Activated CD8-positive, alpha-beta memory T cell treated with anti-CD3 and anti-CD28 coated beads for 36 hours (primary cell): ENCODE data around the gene RAB1B. TPM values are rescaled to one million over a fixed set of nuclear protein-coding genes. Genes with fewer than 3 reads are reported as not detected.

Experiments
- CTCF ChIA-PET: fragments of 350-600 bp; sonication (Branson Sonifier 250); formaldehyde crosslinking; loops from one replicate; lab custom pipeline; 2021; ENCODE audit warnings: antibody characterized with exemption; lab: Charles Lee
- POLR2A ChIA-PET: fragments of 350-600 bp; sonication (Branson Sonifier 250); formaldehyde crosslinking; loops from one replicate; lab custom pipeline; 2021; ENCODE audit warnings: antibody characterized with exemption; lab: Charles Lee
- total RNA-seq, 2 experiments: library from RNA; stranded (reverse); gene quantifications; one replicate each; pipeline ENCODE4 v1.2.3, GENCODE V29; 2021

Gene RAB1B
- total RNA-seq, 2 experiments from 2014 or later = 118 TPM

DNA sequence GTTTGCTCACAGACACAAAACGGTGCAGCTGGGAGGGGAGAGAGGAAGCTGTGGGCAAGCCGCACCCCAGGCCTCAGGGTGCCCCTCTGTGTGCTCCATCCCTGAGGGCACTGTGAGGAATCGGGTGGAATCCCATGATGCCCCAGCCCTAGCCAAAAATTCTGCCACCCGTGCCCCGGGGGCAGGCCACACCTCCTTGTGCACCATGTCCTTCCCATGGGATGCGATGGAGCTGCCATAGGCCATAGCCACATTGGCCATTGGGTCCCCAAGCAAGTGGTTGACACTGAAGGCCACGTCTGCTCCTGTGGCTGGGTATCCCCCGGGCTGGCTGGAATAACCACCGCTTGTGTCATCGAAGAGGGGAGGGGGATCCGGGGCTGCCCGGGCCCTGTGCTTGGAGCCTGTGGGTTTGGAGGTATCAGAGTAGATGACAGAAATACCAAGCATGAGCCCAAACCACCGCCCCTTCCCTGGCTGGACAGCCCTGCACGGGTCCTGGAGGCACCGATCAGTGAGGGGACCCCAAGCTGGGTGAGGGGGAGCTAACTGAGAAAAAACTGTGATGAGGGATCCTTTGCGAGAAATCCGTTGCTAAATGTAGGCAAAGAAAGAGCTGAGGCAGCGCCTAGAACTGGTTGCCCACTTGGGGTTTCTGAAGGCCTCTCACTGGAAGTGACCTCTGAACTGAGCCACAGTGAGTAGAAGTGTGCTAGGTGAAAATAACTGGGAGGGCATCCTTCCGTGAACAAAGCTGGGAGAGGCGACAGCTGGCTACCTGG lies 19.6 kb downstream of the RAB1B start:
- POLR2A ChIA-PET = interaction anchor here (0.5 to 2.6 kb wide), 6 partner anchors 8 to 142 kb away, joined by 3 to 9 read pairs (median 6); partner anchors contain the start of gene CD248

DNA sequence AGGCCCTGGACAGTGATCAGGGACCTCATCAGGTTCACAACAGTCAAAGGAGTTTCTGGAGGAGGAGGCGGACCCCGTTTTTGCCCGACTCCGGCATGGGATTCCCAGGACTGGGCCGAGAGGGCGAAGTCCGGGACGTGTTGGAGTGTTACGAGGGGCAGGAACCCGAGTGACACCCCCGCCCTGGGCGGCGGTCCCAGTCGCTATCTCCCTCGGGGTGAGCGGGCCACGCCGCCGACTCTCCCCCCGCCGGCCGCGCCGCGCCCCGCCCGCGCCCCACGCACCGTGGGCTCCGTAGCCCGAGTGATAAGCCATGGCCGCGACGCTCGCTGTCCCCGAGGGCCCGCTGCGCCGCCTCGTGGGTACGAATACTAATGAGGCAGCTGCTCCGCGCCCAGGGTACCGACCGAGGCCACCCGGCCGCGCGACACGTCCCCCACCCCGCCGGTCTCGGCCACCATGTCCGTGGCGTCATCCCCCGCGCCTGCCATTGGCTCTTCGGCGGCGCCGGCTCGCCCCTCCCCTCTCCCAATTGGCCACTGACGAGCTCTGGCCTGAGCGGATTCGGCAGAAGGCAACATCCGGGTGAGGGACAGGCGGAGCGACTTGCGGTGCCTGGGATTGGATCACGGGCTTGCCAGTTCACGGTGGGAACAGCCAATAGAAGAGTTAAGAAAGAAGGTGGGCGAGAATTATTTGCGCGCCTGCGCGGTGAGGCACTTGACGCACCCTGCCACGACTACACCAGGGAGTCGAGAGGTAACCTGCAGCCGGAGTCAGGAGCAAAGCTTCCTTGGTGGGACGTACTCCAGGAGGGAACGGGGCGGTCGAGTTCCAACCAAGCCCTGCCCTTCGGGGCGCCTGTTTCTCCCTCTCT lies 20.5 kb downstream of the RAB1B start, which contains the start of gene YIF1A:
YIF1A (minus strand) TSS at position 473 of the 877 bp plus-strand sequence; CDS start at position 315, 158 bp downstream.
- ChIA-PET CTCF (interaction anchor here (0.5 to 2.7 kb wide), 9 partner anchors 8 to 389 kb away, joined by 3 to 16 read pairs (median 4); partner anchors contain the start of genes BRMS1, RAB1B and RBM4B), POLR2A (interaction anchor here (0.6 to 2.6 kb wide), 11 partner anchors 9 to 1362 kb away, joined by 3 to 9 read pairs (median 3); partner anchors contain the start of genes CD248, CST6 and RIN1)

More for the DNA sequence above, 19.6 kb downstream of the RAB1B start:
- CTCF ChIA-PET = interaction anchor here (0.5 to 2.7 kb wide), 9 partner anchors 17 to 390 kb away, joined by 3 to 16 read pairs (median 4); partner anchors contain the start of genes RAB1B and RBM4B

DNA sequence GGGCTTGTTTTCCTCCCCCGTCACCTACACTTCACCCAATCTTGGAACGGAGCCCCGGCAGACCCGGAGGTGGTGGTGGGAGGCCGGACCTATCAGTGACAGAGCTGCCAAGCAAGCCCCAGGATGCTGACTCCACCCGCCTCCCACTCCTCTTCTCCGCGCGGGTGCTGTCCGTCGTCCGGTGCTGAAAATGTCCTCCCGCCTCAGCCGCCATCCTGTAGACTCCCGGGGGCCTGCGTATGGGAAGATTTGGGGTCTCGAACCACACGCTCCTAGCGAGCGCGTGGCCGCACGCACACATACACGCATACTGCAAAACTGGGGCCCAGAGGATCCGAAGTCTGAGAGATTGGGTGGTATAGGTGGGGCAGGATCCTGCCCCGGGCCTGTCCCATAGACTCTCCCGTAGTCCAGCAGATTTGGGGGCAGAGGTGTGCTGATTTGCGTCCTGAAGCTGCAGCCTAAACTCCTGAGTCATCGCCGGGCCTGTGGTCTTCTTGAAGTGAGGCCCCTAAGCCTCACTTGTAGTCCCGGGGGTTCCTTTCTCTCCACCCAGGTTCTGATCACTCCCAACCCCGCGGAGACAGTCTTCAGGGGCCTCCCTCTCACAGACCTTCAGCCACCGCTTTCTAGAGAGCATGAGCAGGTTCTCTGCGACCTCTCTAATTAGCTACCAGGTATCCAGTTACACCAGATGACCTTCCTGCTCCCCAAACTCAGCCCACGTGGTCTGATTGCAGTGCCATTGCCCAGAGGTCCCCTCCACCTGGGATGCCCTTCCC lies 21.3 kb downstream of the RAB1B start:
- POLR2A ChIA-PET = interaction anchor here (0.6 to 2.6 kb wide), 10 partner anchors 10 to 1363 kb away, joined by 3 to 9 read pairs (median 4); partner anchors contain the start of genes CD248, CST6 and RIN1
- CTCF ChIA-PET = interaction anchor here (0.8 to 2.7 kb wide), 6 partner anchors 8 to 388 kb away, joined by 3 to 16 read pairs (median 6); partner anchors contain the start of genes BRMS1 and RBM4B

DNA sequence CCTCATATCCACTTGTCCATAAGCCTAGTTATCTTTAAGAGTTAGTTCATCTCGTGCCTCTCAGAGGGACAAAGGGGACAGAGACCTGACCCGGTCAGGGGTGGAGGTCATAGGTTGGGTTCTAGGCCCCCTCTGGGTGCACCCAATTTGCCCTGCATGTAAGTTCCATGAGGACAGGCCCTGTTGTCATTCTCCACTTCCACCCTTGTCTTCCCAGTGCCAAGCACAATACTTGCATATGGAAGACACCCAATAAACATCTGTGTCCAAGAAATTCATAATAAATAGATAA lies 21.8 kb downstream of the RAB1B start:
- ChIA-PET POLR2A (interaction anchor here (2.6 kb wide), 1 partner anchor 27 kb away, joined by 9 read pairs; the partner anchor contains the start of gene CD248), CTCF (interaction anchor here (0.6 to 2.6 kb wide), 2 partner anchors 301 to 388 kb away, joined by 4 to 6 read pairs; partner anchors contain the start of gene RBM4B)

DNA sequence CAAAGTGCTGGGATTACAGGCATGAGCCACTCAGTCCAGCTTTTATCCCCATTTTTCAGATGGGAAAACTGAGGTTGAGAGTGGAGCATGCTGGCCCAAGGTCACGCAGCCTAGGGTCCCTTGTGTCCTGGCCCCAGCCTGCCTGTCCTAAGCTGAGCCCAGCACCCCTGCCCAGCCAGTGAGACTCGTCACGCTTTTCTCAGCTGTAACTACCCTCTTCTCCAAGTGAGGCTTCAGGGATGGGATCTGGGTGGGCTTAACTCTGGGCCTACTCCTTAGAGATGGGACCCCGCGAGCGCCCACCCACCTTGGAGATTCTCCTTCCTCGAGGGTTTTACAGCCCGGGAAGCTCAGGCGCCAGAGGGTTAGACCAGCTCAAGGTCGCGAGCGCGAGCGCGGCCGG lies 22.9 kb downstream of the RAB1B start:
- CTCF ChIA-PET = interaction anchor here (0.9 to 1.5 kb wide), 4 partner anchors 9 to 69 kb away, joined by 3 to 5 read pairs (median 4); no protein-coding TSS in a partner anchor
- POLR2A ChIA-PET = interaction anchor here (0.6 kb wide), 1 partner anchor 12 kb away, joined by 6 read pairs; no protein-coding TSS in a partner anchor

DNA sequence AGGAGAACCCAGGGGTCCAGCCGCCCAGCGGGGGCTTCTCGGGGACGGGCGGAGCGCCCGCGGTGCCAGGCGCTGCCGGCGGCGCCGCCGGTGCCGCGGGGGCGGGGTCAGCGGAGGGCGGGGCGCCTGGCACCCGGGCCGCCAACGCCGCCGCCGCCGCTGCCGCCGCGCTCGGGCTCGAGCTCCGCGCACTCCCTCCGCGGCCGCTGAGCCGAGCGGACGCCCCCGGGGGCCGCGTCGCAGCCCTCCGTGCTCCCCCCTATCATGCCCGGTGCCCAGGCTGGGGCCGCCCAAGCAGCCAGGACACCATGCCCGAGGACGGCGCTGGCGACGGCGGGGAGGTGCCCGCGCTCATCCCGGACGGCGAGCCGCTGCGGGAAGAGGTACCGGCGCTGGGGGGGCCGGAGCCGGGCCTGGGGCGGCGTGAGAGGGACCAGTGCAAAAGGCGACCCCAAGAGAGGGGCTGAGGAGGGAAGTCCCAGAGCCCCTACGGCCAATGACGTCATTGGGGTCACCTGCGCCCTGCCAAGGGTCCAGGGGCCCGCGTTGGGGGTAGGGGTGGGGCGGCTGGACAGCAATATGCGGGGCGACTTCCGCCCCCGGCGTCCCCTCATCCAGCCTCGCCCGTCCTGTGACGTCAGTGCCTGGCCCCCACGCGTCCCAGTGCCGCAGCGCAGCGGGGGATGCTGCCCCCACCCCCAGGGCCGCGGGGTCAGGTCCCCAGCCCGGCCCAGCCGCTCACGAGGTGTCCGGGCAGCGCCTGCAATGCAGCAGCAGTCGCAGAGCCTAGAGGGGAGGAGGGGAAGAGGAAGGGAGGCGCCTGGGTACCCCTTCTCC lies 23.5 kb downstream of the RAB1B start, which contains the start of gene TMEM151A:
TMEM151A (plus strand) TSS at position 189 of the 837 bp plus-strand sequence; CDS start at position 309, 120 bp downstream.
- ChIA-PET CTCF (interaction anchor here (0.9 to 1.5 kb wide), 4 partner anchors 9 to 70 kb away, joined by 3 to 5 read pairs (median 4); no protein-coding TSS in a partner anchor), POLR2A (no interaction called here)

DNA sequence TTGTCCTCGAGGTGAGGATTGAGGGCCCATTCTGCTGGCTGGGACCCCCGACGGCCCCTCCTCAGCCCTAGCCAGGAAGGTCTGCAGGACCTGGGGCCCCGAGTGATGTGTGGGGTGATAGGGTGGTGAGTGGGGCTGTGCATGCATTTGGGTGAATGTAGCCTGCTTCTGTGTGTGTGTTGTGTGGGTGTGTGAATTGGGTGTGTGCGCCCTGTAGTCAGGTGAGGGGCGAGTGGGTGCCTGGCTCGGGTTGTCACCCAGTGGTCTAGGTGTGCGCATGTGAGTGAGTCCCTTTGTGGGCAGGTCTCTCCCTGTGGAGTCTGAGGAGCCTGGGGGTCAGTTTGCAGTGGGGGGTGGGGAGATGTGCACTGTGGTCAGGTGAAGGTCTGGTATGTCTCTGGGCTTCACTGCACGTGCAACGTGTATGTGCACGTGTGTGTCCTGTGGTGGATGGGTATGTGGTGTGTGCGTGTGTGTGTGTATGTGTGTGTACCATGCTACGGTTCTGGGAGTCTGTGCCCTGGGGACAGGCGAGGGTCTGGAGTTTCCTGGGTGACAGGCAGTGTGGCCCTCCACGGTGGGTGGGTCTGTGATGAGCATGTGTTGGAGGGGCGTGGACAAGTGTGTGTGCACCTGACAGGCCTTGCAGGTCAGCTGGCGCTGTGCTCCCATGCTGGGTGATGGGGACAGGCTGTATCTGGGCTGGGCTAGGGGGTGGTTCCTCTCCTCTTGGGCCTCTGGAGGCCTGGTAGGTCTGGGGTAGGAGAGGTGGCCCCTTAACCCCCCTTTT lies 24.3 kb downstream of the RAB1B start:
- POLR2A ChIA-PET = no interaction called here

DNA sequence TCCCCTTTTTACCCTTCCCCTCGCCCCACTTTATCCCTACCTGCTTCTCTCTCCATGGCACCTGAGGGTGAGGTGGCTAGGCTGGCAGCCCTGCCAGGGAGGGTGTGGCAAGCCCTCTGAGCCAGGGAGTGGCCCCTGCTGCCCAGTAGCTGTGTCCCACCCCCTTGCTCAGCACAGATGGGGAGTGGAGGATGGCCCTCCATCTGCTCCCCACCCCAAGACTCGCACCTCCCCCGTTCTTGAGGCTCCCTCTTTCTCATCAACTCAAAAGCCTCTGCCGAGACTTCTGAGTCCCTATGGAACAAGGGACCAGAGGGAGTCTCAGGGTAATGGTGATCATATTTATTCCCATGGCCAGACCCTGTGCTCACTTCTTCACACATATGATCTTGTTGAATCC lies 24.9 kb downstream of the RAB1B start:
- ChIA-PET POLR2A (no interaction called here), CTCF (no interaction called here)

More for the DNA sequence above, 24.3 kb downstream of the RAB1B start:
- CTCF ChIA-PET = no interaction called here

DNA sequence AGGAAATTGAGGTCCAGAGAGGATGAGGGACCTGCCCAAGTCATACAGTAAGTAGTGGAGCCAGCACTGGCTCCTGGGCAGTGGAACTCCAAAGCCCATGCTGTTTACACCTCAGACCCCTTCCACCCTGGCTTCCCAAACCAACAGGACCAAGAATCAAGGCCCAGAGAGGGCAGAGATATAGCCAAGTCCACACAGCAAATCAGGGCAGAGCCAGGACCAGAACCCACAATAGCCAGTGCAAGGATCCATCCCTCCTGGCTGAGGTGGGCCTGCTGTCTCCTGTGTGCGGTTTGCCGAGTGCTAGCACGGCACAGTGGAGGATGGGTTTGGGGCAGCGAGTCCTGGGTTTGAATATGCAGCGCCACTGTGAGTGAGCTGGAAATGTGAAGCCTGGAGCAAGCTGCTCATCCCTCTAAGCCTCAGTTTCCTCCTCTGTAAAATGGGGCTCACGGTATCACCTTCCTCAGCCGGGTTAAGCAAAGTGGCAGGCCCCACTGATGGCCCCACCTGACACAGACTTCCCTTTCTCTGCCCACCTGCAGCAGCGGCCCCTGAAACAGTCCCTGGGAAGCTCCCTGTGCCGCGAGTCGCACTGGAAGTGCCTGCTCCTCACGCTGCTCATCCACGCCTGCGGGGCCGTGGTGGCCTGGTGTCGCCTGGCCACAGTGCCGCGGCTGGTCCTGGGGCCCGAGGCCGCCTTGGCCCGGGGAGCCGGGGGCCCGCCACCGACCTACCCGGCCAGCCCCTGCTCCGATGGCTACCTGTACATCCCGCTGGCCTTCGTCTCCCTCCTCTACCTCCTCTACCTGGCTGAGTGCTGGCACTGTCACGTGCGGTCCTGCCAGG lies 25.6 kb downstream of the RAB1B start:
- CTCF ChIA-PET = no interaction called here
- POLR2A ChIA-PET = no interaction called here

DNA sequence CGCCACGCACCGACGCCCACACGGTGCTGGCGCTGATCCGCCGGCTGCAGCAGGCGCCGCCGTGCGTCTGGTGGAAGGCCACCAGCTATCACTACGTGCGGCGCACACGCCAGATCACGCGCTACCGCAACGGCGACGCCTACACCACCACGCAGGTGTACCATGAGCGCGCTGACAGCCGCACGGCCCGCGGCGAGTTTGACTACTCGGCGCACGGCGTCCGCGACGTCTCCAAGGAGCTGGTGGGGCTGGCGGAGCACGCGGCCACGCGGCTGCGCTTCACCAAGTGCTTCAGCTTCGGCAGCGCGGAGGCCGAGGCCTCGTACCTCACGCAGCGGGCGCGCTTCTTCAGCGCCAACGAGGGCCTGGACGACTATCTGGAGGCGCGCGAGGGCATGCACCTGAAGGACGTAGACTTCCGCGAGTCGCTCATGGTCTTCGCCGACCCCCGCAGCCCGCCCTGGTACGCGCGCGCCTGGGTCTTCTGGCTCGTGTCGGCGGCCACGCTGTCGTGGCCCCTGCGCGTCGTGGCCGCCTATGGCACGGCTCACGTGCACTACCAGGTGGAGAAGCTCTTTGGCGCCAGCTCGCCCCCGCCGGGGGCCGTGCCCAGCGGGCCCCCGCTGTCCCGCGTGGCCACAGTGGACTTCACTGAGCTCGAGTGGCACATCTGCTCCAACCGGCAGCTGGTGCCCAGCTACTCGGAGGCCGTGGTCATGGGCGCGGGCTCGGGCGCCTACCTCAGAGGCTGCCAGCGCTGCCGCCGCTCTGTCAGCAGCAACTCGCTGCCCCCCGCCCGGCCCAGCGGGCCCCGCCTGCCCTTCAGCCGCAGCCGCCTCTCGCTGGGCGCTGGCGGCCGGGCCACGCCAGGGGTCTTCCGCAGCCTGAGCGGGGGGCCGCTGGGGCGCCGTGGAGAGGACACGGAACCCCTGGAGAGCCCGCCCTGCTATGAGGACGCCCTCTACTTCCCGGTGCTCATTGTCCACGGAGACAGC lies 26.5 kb downstream of the RAB1B start:
- POLR2A ChIA-PET = no interaction called here

DNA sequence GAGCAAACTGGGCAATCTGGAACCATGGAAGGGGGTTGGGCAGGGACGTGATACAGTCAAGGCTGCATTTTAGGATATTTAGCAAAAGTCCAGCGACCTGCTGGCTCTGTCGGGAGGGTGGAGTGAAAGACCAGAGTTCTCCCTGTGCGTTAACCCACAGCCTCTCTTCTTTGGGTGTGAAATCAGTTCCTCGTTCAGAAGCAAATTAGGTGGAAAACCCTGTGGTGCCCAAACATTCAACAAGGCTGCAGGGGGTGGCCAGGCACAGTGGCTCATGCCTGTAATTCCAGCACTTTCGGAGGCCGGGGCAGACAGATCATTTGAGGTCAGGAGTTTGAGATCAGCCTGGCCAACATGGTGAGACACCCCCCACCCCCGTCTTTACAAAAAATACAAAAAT lies 29.2 kb downstream of the RAB1B start:
- ChIA-PET CTCF (interaction anchor here (0.6 to 1.3 kb wide), 3 partner anchors 14 to 89 kb away, joined by 3 read pairs; no protein-coding TSS in a partner anchor), POLR2A (no interaction called here)

More for the DNA sequence above, 26.5 kb downstream of the RAB1B start:
- CTCF ChIA-PET = no interaction called here

DNA sequence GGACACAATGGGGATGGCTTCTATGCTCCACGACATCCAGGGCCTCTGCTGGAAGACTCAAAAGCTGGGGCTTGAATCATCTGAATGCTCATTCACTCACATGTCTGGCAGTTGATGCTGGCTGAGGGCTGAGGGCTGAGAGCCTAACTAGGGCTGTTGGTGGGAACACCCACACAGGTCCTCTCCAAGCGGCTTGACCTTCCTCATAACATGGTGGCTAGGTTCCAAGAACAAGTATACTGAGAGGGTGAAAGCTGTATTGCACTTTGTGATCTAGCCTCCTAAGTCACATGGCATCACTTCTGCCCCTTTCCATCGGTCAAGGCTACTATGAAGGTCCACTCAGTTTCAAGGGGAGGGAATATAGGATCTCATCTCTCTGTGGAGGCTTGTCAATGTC lies 30.7 kb downstream of the RAB1B start:
- POLR2A ChIA-PET = no interaction called here

DNA sequence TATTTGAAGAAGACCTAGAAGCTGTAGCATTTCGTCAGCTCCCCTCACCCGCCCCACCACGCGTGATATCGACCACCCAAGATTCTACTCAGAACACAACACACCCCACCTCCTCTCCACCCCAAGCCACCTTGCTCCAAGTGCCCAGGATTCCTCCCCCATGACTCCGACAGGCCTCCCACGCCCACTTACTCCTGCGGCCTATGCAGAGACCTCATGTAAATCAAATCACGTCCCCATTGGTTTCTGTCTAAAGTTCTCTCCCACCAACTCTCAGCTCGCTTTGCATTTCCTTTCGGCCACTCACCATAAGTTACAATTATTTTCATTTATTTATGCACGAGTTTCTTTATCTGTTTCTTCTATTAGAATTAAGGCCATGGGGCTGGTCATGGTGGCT lies 34.2 kb downstream of the RAB1B start:
- POLR2A ChIA-PET = no interaction called here

More for the DNA sequence above, 30.7 kb downstream of the RAB1B start:
- CTCF ChIA-PET = no interaction called here

DNA sequence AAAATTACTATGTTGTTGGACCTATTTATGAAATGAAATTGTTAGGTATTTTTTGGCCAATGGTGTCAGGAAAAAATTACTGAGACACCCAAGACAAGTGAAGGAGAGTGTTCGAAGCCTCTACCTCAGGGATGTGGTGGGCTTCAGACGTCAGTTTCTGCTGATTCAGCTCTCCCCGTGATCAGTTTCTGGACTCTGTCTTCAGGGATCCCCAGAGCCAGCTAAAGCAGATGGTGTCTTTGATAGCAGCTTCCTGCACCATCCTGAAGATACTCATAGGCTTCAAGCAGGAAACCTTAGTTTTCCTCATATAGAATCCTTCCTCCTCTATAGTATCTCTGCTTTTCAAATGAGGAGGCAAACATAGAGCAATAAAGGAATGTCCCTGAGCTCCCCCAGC lies 41.0 kb downstream of the RAB1B start:
- POLR2A ChIA-PET = no interaction called here
- CTCF ChIA-PET = interaction anchor here (5.1 kb wide), 1 partner anchor 37 kb away, joined by 36 read pairs; the partner anchor contains the start of genes B4GAT1 and BRMS1

More for the DNA sequence above, 34.2 kb downstream of the RAB1B start:
- CTCF ChIA-PET = interaction anchor here (0.9 to 1.0 kb wide), 2 partner anchors 20 to 41 kb away, joined by 4 read pairs; no protein-coding TSS in a partner anchor
